Measurements from ENCODE around the gene FARS2.

FARS2 gene

GRCh38 chr6:5634525-5634924, 373.2 kb downstream of the FARS2 start:
- H3K4me1 ChIP-seq (ENCODE audit: low read length): peaks cover 4% of the 10 kb centered on the region
- H2AFZ ChIP-seq (ENCODE audit: low read depth, low read length): no peak overlapping the region
- no peaks in the 10 kb centered on the region for H3K27me3 ChIP-seq (ENCODE audit: low read depth, low read length)
- no peaks in the 10 kb centered on the region for H3K36me3 ChIP-seq (replicated peaks; ENCODE audit: low read depth, low read length)
- H3K4me3 ChIP-seq (ENCODE audit: low read length): no peak overlapping the region
- no peak overlapping the region for H3K9ac ChIP-seq (ENCODE audit: low read length)
- no peak overlapping the region for H3K27ac ChIP-seq (ENCODE audit: low read length)
- TF ChIP-seq EZH2phosphoT487 (IDR thresholded peaks at IDR 0.05; ENCODE audit: low read depth) (no peak), CTCF (IDR thresholded peaks at IDR 0.05; ENCODE audit: low read depth, low read length) (no peak)
- no peaks in the 10 kb centered on the region for H4K20me1 ChIP-seq (ENCODE audit: insufficient read depth, low read length)
- no peaks in the 10 kb centered on the region for H3K79me2 ChIP-seq (ENCODE audit: low read length)
- H3K9me3 ChIP-seq (ENCODE audit: insufficient read depth, low read length): no peaks in the 10 kb centered on the region
- H3K4me2 ChIP-seq (ENCODE audit: low read length): no peak overlapping the region

- Histone ChIP-seq H3K27ac (ENCODE audit: low read length) (no peak overlapping the region), H3K4me3 (ENCODE audit: low read length) (no peak overlapping the region), H4K20me1 (ENCODE audit: insufficient read depth, low read length) (no peaks in the 10 kb centered on the region), H3K79me2 (ENCODE audit: low read length) (no peaks in the 10 kb centered on the region), H3K36me3 (replicated peaks; ENCODE audit: low read depth, low read length) (no peaks in the 10 kb centered on the region), H3K4me2 (ENCODE audit: low read length) (no peak overlapping the region), H3K9me3 (ENCODE audit: insufficient read depth, low read length) (no peaks in the 10 kb centered on the region), H3K27me3 (ENCODE audit: low read depth, low read length) (no peaks in the 10 kb centered on the region), H2AFZ (ENCODE audit: low read depth, low read length) (no peak overlapping the region), H3K9ac (ENCODE audit: low read length) (no peak overlapping the region), H3K4me1 (ENCODE audit: low read length) (no peaks in the 10 kb centered on the region)
- TF ChIP-seq EZH2phosphoT487 (IDR thresholded peaks at IDR 0.05; ENCODE audit: low read depth): no peak
Observed at GRCh38 chr6:5636210-5637030, 375.1 kb downstream of the FARS2 start.

- Histone ChIP-seq H3K4me2 (ENCODE audit: low read length) (no peak overlapping the region), H3K4me3 (ENCODE audit: low read length) (no peak overlapping the region), H3K27me3 (ENCODE audit: low read depth, low read length) (no peaks in the 10 kb centered on the region), H4K20me1 (ENCODE audit: insufficient read depth, low read length) (no peaks in the 10 kb centered on the region), H3K79me2 (ENCODE audit: low read length) (no peaks in the 10 kb centered on the region), H2AFZ (ENCODE audit: low read depth, low read length) (no peak overlapping the region), H3K36me3 (replicated peaks; ENCODE audit: low read depth, low read length) (no peaks in the 10 kb centered on the region), H3K27ac (ENCODE audit: low read length) (no peak overlapping the region), H3K9me3 (ENCODE audit: insufficient read depth, low read length) (no peaks in the 10 kb centered on the region), H3K4me1 (ENCODE audit: low read length) (no peaks in the 10 kb centered on the region), H3K9ac (ENCODE audit: low read length) (no peak overlapping the region)
- TF ChIP-seq EZH2phosphoT487 (IDR thresholded peaks at IDR 0.05; ENCODE audit: low read depth) (no peak), CTCF (IDR thresholded peaks at IDR 0.05; ENCODE audit: low read depth, low read length) (no peak)
Observed at GRCh38 chr6:5637714-5638113, 376.4 kb downstream of the FARS2 start.

- Histone ChIP-seq H3K36me3 (replicated peaks; ENCODE audit: low read depth, low read length) (no peaks in the 10 kb centered on the region), H3K4me1 (ENCODE audit: low read length) (no peaks in the 10 kb centered on the region), H3K9me3 (ENCODE audit: insufficient read depth, low read length) (no peaks in the 10 kb centered on the region), H4K20me1 (ENCODE audit: insufficient read depth, low read length) (no peaks in the 10 kb centered on the region), H3K4me2 (ENCODE audit: low read length) (no peak overlapping the region), H3K4me3 (ENCODE audit: low read length) (no peak overlapping the region), H3K27me3 (ENCODE audit: low read depth, low read length) (no peaks in the 10 kb centered on the region), H3K79me2 (ENCODE audit: low read length) (no peaks in the 10 kb centered on the region), H2AFZ (ENCODE audit: low read depth, low read length) (no peak overlapping the region), H3K27ac (ENCODE audit: low read length) (no peak overlapping the region), H3K9ac (ENCODE audit: low read length) (no peak overlapping the region)
- TF ChIP-seq CTCF (IDR thresholded peaks at IDR 0.05; ENCODE audit: low read depth, low read length) (no peak), EZH2phosphoT487 (IDR thresholded peaks at IDR 0.05; ENCODE audit: low read depth) (no peak)
Observed at GRCh38 chr6:5638666-5639065, 377.4 kb downstream of the FARS2 start.

Data from OCI-LY3 (cell line).